Endothelial cell of umbilical vein (primary cell): ENCODE measurements around the gene CRYBG2.
A peak's percentile ranks its signal among the peaks of the same experiment; 100 is the strongest.

Source experiments
- EZH2 ChIP-seq: IDR thresholded peaks from 2 replicates; pipeline ENCODE4 v1.6.1; 2012; ENCODE audit warnings: borderline replicate concordance, low read depth, mild to moderate bottlenecking, moderate library complexity, low read length, inconsistent platforms; ENCODE audit not compliant: severe bottlenecking
- GATA2 ChIP-seq: IDR thresholded peaks from 2 replicates; pipeline ENCODE4 v1.7.0; 2011; ENCODE audit warnings: low read depth, mild to moderate bottlenecking, moderate library complexity, mixed read lengths, low read length; ENCODE audit not compliant: insufficient read length, insufficient read depth
- JUN ChIP-seq: IDR thresholded peaks from 2 replicates; pipeline ENCODE4 v1.6.1; 2011; ENCODE audit warnings: borderline replicate concordance, low read depth; ENCODE audit not compliant: insufficient read length, insufficient read depth
- MYC ChIP-seq: IDR thresholded peaks from one replicate; pipeline ENCODE4 v1.6.1; 2011; ENCODE audit warnings: mild to moderate bottlenecking, low read depth, low read length
- POLR2A ChIP-seq: IDR thresholded peaks from 2 replicates; pipeline ENCODE4 v1.6.1; 2012; ENCODE audit warnings: low read depth, mild to moderate bottlenecking, control low read depth, low read length
- POLR2AphosphoS5 ChIP-seq: IDR thresholded peaks from 2 replicates; pipeline ENCODE4 v1.6.1; 2012; ENCODE audit warnings: low read depth, mild to moderate bottlenecking, control low read depth, low read length, moderate library complexity; ENCODE audit not compliant: insufficient read depth
- TF ChIP-seq, protein P1 (sequence below), 2 donors: IDR thresholded peaks; 1 replicate in 1 of 2; 2 replicates in 1 of 2; pipeline ENCODE4 v1.5.1; 2011; ENCODE audit warnings: low read length in 2 of 2, mild to moderate bottlenecking in 2 of 2, moderate library complexity in 2 of 2, control low read depth in 1 of 2, inconsistent platforms in 1 of 2, low read depth in 1 of 2; ENCODE audit not compliant: insufficient read depth in 1 of 2; ENCODE audit errors: extremely low read depth in 1 of 2
- TF ChIP-seq, protein P2 (sequence below): IDR thresholded peaks from 2 replicates; pipeline ENCODE4 v1.6.1; 2011; ENCODE audit not compliant: insufficient read depth, insufficient read length

DNA sequence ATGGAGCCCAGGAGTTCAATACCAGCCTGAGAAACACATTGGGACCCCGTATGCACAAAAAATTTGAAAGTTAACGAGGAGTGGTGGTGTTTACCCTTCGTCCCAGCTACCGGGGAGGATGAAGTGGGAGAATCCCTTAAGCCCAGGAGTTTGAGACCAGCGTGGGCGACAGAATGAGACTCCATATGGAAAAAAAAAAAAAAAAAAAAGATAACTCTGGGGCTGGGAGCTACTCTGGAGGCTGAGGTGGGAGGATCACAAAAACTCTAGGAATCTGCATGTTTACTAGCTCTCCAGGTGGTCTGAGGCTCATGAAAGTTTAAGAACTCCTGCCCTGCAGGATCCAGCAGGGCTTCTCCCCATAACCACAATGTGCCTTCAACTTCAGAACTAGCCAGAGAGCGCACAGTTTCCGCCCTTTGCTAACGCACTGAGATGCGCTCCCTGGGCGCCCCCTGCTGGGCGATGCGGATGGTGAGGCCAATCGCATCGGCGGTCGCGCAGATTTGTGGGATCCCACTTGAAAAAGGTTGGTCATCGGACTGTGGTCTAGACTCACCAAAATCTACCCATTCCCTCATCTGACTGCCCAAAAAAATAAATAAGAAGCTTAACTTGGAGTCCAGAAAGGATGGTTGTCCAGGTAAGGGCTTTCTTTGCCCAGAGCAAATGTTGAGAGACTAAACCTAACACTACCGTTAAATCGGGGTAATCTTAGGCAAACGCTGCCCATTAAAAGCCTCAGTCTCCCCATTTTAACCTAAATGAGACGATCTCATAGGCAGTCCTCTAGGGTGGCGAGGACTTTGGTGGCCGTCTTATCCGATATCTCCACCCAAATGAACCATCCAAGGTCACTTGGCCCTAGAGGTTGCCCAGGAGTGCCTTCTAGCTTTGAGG is 9.9 kb upstream of the CRYBG2 start:
- TF ChIP-seq, protein P1, sequence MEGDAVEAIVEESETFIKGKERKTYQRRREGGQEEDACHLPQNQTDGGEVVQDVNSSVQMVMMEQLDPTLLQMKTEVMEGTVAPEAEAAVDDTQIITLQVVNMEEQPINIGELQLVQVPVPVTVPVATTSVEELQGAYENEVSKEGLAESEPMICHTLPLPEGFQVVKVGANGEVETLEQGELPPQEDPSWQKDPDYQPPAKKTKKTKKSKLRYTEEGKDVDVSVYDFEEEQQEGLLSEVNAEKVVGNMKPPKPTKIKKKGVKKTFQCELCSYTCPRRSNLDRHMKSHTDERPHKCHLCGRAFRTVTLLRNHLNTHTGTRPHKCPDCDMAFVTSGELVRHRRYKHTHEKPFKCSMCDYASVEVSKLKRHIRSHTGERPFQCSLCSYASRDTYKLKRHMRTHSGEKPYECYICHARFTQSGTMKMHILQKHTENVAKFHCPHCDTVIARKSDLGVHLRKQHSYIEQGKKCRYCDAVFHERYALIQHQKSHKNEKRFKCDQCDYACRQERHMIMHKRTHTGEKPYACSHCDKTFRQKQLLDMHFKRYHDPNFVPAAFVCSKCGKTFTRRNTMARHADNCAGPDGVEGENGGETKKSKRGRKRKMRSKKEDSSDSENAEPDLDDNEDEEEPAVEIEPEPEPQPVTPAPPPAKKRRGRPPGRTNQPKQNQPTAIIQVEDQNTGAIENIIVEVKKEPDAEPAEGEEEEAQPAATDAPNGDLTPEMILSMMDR (IDR thresholded peaks at IDR 0.05; ENCODE audit: extremely low read depth in 1 of 2, insufficient read depth in 1 of 2, low read depth in 1 of 2, low read length in 2 of 2) = peak; percentile 96 to 99
- no peak for TF ChIP-seq POLR2A
- TF ChIP-seq EZH2 = no peak
- TF ChIP-seq POLR2AphosphoS5 = no peak
- no peak for TF ChIP-seq JUN
- TF ChIP-seq, protein P2, sequence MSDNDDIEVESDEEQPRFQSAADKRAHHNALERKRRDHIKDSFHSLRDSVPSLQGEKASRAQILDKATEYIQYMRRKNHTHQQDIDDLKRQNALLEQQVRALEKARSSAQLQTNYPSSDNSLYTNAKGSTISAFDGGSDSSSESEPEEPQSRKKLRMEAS = no peak
- no peak for TF ChIP-seq MYC
- no peak for TF ChIP-seq GATA2
